Caco-2 (cell line): ENCODE results near the gene FGF14. TPM values are rescaled to one million over a fixed set of nuclear protein-coding genes. Genes with fewer than 3 reads are reported as not detected.

Source experiments
- BruUV-seq: library from RNA; stranded (reverse); fragments of 400-500 nt; replicated peaks from 2 replicates; lab custom pipeline; 2021; lab: Mats Ljungman, UMichigan
- CTCF ChIA-PET: fragments of 300-600 bp; sonication (Branson Sonifier 250); formaldehyde crosslinking; loops from one replicate; lab custom pipeline; 2022; ENCODE audit warnings: antibody characterized with exemption; lab: Charles Lee
- POLR2A ChIA-PET: fragments of 300-600 bp; sonication (Branson Sonifier 250); formaldehyde crosslinking; loops from one replicate; lab custom pipeline; 2022; ENCODE audit warnings: antibody characterized with exemption; lab: Charles Lee
- DNase-seq, 2 experiments: peaks; one replicate each; pipeline versions ENCODE4 v3.0.0 to v3.0.0-alpha.2; 2020 to 2022
- H3K27me3 ChIP-seq: replicated peaks from 2 replicates; pipeline ENCODE4 v1.6.0; 2011; ENCODE audit warnings: low read length; ENCODE audit not compliant: control insufficient read depth, insufficient read depth
- H3K36me3 ChIP-seq: 2 replicates; pipeline ENCODE4 v1.5.1; 2011; ENCODE audit warnings: low read length; ENCODE audit not compliant: control insufficient read depth, insufficient read depth
- H3K4me1 ChIP-seq: fragments of 250-450 bp; sonication (Bioruptor Pico); 2 replicates; pipeline ENCODE4 v1.5.1; 2020; ENCODE audit warnings: mild to moderate bottlenecking
- H3K4me3 ChIP-seq: 2 replicates; pipeline ENCODE4 v1.5.1; 2011; ENCODE audit warnings: low read depth, mild to moderate bottlenecking, control low read depth, low read length
- H3K9me3 ChIP-seq: fragments of 250-450 bp; sonication (Bioruptor Pico); 2 replicates; pipeline ENCODE4 v1.5.1; 2020; ENCODE audit warnings: mild to moderate bottlenecking, moderate library complexity
- H3K27ac Mint-ChIP-seq: one replicate; pipeline ENCODE4 v1.8.0; 2022; ENCODE audit warnings: mixed read lengths; ENCODE audit not compliant: unreplicated experiment
- H3K27me3 Mint-ChIP-seq: one replicate; pipeline ENCODE4 v1.8.0; 2022; ENCODE audit warnings: mixed read lengths; ENCODE audit not compliant: insufficient read depth, unreplicated experiment
- H3K36me3 Mint-ChIP-seq: one replicate; pipeline ENCODE4 v1.8.0; 2022; ENCODE audit warnings: mild to moderate bottlenecking, mixed read lengths; ENCODE audit not compliant: insufficient read depth, unreplicated experiment
- H3K4me1 Mint-ChIP-seq: one replicate; pipeline ENCODE4 v1.8.0; 2022; ENCODE audit warnings: low read depth, mixed read lengths; ENCODE audit not compliant: unreplicated experiment
- H3K4me3 Mint-ChIP-seq: one replicate; pipeline ENCODE4 v1.8.0; 2022; ENCODE audit warnings: mild to moderate bottlenecking, moderate library complexity, mixed read lengths; ENCODE audit not compliant: unreplicated experiment
- H3K9me3 Mint-ChIP-seq: one replicate; pipeline ENCODE4 v1.8.0; 2022; ENCODE audit warnings: mixed read lengths; ENCODE audit not compliant: unreplicated experiment
- intact Hi-C: fragments of 100-400 bp; cut with micrococcal nuclease; formaldehyde crosslinking; loops from one replicate; pipeline ENCODE4 v1.10.0; 2022; ENCODE audit not compliant: unreplicated experiment
- total RNA-seq: library from RNA; stranded (reverse); gene quantifications from 2 replicates; pipeline ENCODE4 v1.2.3, GENCODE V29; 2022
- TF ChIP-seq, protein P1 (sequence below), 2 experiments: fragments of 200-600 bp in 1 of 2; IDR thresholded peaks; 1 replicate in 1 of 2; 2 replicates in 1 of 2; pipeline versions ENCODE4 v1.5.1 to v1.8.0; 2011 to 2022; ENCODE audit warnings: antibody characterized with exemption in 1 of 2, control low read depth in 1 of 2, inconsistent platforms in 1 of 2, low read depth in 1 of 2, low read length in 1 of 2, mild to moderate bottlenecking in 1 of 2, moderate library complexity in 1 of 2; ENCODE audit not compliant: insufficient read depth in 1 of 2, severe bottlenecking in 1 of 2, unreplicated experiment in 1 of 2

Gene FGF14
- total RNA-seq, 1 experiment from 2014 or later = not detected

DNA sequence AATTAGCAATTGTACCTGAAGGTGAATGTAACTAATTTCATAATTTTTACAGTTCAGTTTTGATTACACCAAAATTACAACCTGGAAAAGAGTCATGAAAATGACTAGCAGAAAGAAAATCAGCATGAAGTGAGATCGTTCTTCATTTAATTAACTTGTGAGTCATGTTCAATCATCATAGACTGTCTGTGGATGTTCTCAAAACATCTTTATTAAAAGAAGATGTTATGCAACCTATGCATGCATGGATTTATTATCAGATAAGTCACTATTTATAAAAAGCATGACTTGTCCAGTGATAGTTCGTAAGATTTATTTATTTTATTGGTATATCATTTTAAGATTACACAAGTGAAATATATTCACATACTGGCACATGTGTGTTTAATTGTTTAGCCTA is 703.4 kb downstream of the FGF14 start:
- Histone ChIP-seq H3K27me3 (no peaks in the 10 kb centered on the region), H3K4me3 (no peak overlapping the region), H3K4me1 (no peaks in the 10 kb centered on the region), H3K9me3 (no peaks in the 10 kb centered on the region), H3K36me3 (no peaks in the 10 kb centered on the region)
- Mint-ChIP-seq H3K27me3 (peaks cover 16% of the 10 kb centered on the region), H3K4me1 (no peaks in the 10 kb centered on the region), H3K27ac (no peak overlapping the region), H3K9me3 (peaks cover 6% of the 10 kb centered on the region), H3K36me3 (no peaks in the 10 kb centered on the region), H3K4me3 (no peak overlapping the region)
- intact Hi-C loops = no loop called here
- no peak for DNase-seq
- no TSS peak for BruUV-seq
- ChIA-PET CTCF (no interaction called here), POLR2A (no interaction called here)
- TF ChIP-seq, protein P1, sequence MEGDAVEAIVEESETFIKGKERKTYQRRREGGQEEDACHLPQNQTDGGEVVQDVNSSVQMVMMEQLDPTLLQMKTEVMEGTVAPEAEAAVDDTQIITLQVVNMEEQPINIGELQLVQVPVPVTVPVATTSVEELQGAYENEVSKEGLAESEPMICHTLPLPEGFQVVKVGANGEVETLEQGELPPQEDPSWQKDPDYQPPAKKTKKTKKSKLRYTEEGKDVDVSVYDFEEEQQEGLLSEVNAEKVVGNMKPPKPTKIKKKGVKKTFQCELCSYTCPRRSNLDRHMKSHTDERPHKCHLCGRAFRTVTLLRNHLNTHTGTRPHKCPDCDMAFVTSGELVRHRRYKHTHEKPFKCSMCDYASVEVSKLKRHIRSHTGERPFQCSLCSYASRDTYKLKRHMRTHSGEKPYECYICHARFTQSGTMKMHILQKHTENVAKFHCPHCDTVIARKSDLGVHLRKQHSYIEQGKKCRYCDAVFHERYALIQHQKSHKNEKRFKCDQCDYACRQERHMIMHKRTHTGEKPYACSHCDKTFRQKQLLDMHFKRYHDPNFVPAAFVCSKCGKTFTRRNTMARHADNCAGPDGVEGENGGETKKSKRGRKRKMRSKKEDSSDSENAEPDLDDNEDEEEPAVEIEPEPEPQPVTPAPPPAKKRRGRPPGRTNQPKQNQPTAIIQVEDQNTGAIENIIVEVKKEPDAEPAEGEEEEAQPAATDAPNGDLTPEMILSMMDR (IDR thresholded peaks at IDR 0.05; ENCODE audit: insufficient read depth in 1 of 2, low read depth in 1 of 2, low read length in 1 of 2, severe bottlenecking in 1 of 2, unreplicated experiment in 1 of 2) = no peak

DNA sequence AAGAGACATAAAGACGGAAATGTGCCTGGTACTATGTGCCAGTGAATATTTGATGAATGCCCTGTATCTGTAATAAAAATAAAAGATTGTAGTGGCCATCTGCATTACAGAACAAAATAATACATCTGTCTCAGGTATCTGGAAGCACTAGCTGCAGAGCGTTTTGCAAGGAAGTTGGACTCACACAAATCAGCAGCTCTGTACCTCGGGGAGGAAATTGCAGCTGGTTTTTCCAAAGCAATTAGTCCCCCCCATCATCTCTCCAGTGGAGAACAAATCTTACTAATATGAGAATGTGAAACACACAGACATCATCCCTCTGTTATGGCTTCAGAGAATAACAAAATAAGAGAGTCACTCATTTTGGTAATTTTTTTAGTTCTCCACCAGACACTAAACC is 704.1 kb downstream of the FGF14 start:
- ChIA-PET CTCF (no interaction called here), POLR2A (no interaction called here)
- H3K9me3 ChIP-seq = no peaks in the 10 kb centered on the region
- no peaks in the 10 kb centered on the region for H3K36me3 Mint-ChIP-seq
- H3K27me3 ChIP-seq = no peaks in the 10 kb centered on the region
- H3K9me3 Mint-ChIP-seq = no peaks in the 10 kb centered on the region
- no peaks in the 10 kb centered on the region for H3K4me1 Mint-ChIP-seq
- TF ChIP-seq, protein P1 (IDR thresholded peaks at IDR 0.05; ENCODE audit: insufficient read depth in 1 of 2, low read depth in 1 of 2, low read length in 1 of 2, severe bottlenecking in 1 of 2, unreplicated experiment in 1 of 2) = no peak
- peaks cover 18% of the 10 kb centered on the region for H3K27me3 Mint-ChIP-seq
- DNase-seq = no peak
- H3K4me3 ChIP-seq = no peak overlapping the region
- H3K4me1 ChIP-seq = no peaks in the 10 kb centered on the region
- H3K4me3 Mint-ChIP-seq = no peak overlapping the region
- BruUV-seq = no TSS peak
- intact Hi-C loops = no loop called here
- no peaks in the 10 kb centered on the region for H3K36me3 ChIP-seq
- no peak overlapping the region for H3K27ac Mint-ChIP-seq

DNA sequence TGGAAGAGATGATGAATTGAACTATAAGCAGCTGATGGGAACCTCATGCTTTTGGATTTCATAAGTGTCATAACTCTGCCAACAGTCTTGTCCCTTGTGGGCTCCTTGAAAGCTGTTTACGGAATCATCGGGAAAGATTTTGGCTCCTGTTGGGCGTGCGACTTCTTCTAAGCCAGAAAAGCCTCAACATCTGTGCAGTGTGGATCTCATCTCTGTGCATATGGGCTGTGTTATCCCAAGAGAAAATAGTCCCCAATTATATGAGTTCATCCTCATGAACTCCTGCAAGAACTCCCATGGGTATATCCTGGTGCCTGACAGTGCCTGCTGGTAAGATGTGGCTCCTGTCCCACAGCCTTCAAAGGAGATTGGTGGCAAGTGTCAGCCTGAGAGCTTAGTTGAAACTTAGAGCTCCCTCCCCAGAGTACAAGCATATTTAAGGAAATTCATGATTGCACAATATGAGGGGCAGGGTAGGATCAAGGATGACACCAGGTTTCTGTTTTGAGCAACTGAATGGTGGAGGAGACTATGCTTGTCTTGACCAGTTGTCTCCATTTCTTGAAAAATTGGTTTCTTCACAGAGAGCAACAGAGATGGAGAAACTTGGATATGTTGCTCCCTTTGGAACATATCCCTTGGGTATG is 705.9 kb downstream of the FGF14 start:
- Histone ChIP-seq H3K4me3 (no peak overlapping the region), H3K9me3 (no peaks in the 10 kb centered on the region), H3K27me3 (no peaks in the 10 kb centered on the region), H3K36me3 (no peaks in the 10 kb centered on the region), H3K4me1 (no peaks in the 10 kb centered on the region)
- POLR2A ChIA-PET = interaction anchor here (0.5 kb wide), 1 partner anchor 28 kb away, joined by 4 read pairs; no protein-coding TSS in a partner anchor
- Mint-ChIP-seq H3K9me3 (no peaks in the 10 kb centered on the region), H3K27me3 (peaks cover 18% of the 10 kb centered on the region), H3K36me3 (no peaks in the 10 kb centered on the region), H3K4me3 (no peak overlapping the region), H3K4me1 (no peaks in the 10 kb centered on the region), H3K27ac (no peak overlapping the region)
- CTCF ChIA-PET = no interaction called here
- intact Hi-C loops = no loop called here
- no TSS peak for BruUV-seq
- no peak for DNase-seq
- TF ChIP-seq, protein P1 (IDR thresholded peaks at IDR 0.05; ENCODE audit: insufficient read depth in 1 of 2, low read depth in 1 of 2, low read length in 1 of 2, severe bottlenecking in 1 of 2, unreplicated experiment in 1 of 2) = no peak
